Esophagus squamous epithelium (tissue), 4 donors: ENCODE results near the gene VPS37B.

Source experiments
- POLR2A ChIP-seq, 4 donors: fragments of 450-650 bp; IDR thresholded peaks; one replicate each; pipeline ENCODE4 v1.6.1; 2017; ENCODE audit warnings: antibody characterized with exemption in 4 of 4, mild to moderate bottlenecking in 4 of 4, moderate library complexity in 3 of 4
- TF ChIP-seq, protein P1 (sequence below), 6 experiments: fragments of 450-650 bp in 4 of 6; fragments of 200-600 bp in 2 of 6; sonication (generic) in 2 of 6; IDR thresholded peaks; one replicate each; pipeline ENCODE4 v1.5.1; 2016 to 2019; ENCODE audit warnings: antibody characterized with exemption in 6 of 6, mild to moderate bottlenecking in 4 of 6, moderate library complexity in 4 of 6

DNA sequence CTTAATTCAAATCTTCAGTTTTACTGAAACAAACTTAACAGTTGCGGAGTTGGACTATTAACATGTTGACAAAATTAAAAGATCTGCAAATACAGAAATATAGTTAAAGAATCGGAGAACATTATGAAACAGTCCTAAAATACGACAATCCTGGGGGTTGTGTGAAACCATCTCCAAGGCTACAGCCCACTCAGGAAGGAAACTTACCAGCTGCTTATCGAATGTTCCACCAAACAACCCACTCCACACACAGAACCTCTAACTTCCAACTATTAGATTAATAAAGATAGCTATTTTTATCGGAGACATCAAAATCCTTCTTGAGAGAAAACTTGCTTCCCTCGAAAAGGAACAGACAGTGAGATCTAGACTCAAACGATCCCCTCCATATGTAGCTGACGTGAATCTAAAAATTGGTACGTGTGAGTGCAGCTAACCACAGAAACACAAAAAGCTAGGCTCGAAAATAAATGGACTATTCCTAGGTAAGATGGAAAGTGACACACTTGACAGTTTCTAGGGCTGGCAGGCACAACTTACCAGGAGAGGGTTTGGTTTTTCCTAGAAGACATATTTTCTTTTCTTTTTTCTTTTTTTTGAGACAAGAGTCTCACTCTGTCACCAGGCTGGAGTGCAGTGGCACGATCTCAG, 12.9 kb downstream of the VPS37B start:
- no peak for TF ChIP-seq POLR2A (IDR thresholded peaks at IDR 0.05)
- TF ChIP-seq, protein P1, sequence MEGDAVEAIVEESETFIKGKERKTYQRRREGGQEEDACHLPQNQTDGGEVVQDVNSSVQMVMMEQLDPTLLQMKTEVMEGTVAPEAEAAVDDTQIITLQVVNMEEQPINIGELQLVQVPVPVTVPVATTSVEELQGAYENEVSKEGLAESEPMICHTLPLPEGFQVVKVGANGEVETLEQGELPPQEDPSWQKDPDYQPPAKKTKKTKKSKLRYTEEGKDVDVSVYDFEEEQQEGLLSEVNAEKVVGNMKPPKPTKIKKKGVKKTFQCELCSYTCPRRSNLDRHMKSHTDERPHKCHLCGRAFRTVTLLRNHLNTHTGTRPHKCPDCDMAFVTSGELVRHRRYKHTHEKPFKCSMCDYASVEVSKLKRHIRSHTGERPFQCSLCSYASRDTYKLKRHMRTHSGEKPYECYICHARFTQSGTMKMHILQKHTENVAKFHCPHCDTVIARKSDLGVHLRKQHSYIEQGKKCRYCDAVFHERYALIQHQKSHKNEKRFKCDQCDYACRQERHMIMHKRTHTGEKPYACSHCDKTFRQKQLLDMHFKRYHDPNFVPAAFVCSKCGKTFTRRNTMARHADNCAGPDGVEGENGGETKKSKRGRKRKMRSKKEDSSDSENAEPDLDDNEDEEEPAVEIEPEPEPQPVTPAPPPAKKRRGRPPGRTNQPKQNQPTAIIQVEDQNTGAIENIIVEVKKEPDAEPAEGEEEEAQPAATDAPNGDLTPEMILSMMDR (IDR thresholded peaks at IDR 0.05): no peak
